IMR-90 (cell line): ENCODE results near the gene IL37. TPM values are rescaled to one million over a fixed set of nuclear protein-coding genes. Genes with fewer than 3 reads are reported as not detected.

Experiments
- ATAC-seq: fragments of 200-7000 bp; cut with Tn5 transposase; 2 replicates; pipeline ENCODE4 v1.9.1; 2020; ENCODE audit warnings: low read depth, mild to moderate bottlenecking, moderate library complexity
- BruUV-seq: library from RNA; stranded (reverse); fragments of 400-500 nt; replicated peaks from 2 replicates; lab custom pipeline; 2021; lab: Mats Ljungman, UMichigan
- CTCF ChIA-PET: fragments of 300-600 bp; formaldehyde crosslinking; extraction: SDS; loops from one replicate; lab custom pipeline; 2021; ENCODE audit warnings: antibody characterized with exemption; lab: Yijun Ruan, JAX
- POLR2A ChIA-PET: fragments of 300-600 bp; sonication (Branson Sonifier 250); formaldehyde crosslinking; loops from one replicate; lab custom pipeline; 2022; ENCODE audit warnings: antibody characterized with exemption; ENCODE audit not compliant: unreplicated experiment; lab: Charles Lee
- DNase-seq: peaks from one replicate; pipeline ENCODE4 v3.0.0; 2013
- H2AFZ ChIP-seq: replicated peaks from 2 replicates; pipeline ENCODE3; 2013; ENCODE audit warnings: low read length, mild to moderate bottlenecking; ENCODE audit not compliant: poor library complexity
- H2AK5ac ChIP-seq: 2 replicates; pipeline ENCODE4 v1.6.1; 2013; ENCODE audit warnings: low read depth, low read length, inconsistent platforms
- H2AK9ac ChIP-seq: replicated peaks from 2 replicates; pipeline ENCODE3; 2013; ENCODE audit warnings: mild to moderate bottlenecking, low read depth, low read length, moderate library complexity; ENCODE audit not compliant: poor library complexity
- H2BK120ac ChIP-seq: 2 replicates; pipeline ENCODE4 v1.6.1; 2013; ENCODE audit warnings: low read depth, low read length, inconsistent platforms
- H2BK15ac ChIP-seq: 3 replicates; pipeline ENCODE4 v1.6.1; 2013; ENCODE audit warnings: low read depth, low read length, inconsistent platforms
- H2BK20ac ChIP-seq: 2 replicates; pipeline ENCODE4 v1.6.1; 2013; ENCODE audit warnings: low read depth, mild to moderate bottlenecking, inconsistent platforms, low read length, moderate library complexity
- H2BK5ac ChIP-seq: 2 replicates; pipeline ENCODE4 v1.6.1; 2013; ENCODE audit warnings: mild to moderate bottlenecking, low read depth, low read length, inconsistent platforms; ENCODE audit not compliant: poor library complexity, severe bottlenecking
- H3K14ac ChIP-seq: replicated peaks from 2 replicates; pipeline ENCODE4 v1.6.1; 2013; ENCODE audit warnings: low read depth, low read length, inconsistent platforms
- H3K18ac ChIP-seq: 2 replicates; pipeline ENCODE4 v1.6.1; 2013; ENCODE audit warnings: low read depth, low read length, control low read depth
- H3K23ac ChIP-seq: 2 replicates; pipeline ENCODE4 v1.6.1; 2013; ENCODE audit warnings: low read depth, low read length, inconsistent platforms
- H3K27ac ChIP-seq: 2 replicates; pipeline ENCODE4 v1.5.1; 2013; ENCODE audit warnings: mild to moderate bottlenecking, control low read depth, low read length; ENCODE audit not compliant: insufficient read depth
- H3K27me3 ChIP-seq: 2 replicates; pipeline ENCODE4 v1.6.1; 2013; ENCODE audit warnings: low read length; ENCODE audit not compliant: control insufficient read depth, insufficient read depth
- H3K36me3 ChIP-seq: 2 replicates; pipeline ENCODE4 v1.6.1; 2013; ENCODE audit warnings: low read length, mixed read lengths; ENCODE audit not compliant: control insufficient read depth, insufficient read depth
- H3K4ac ChIP-seq: 2 replicates; pipeline ENCODE4 v1.6.1; 2013; ENCODE audit warnings: low read depth, low read length, inconsistent platforms
- H3K4me1 ChIP-seq: 2 replicates; pipeline ENCODE4 v1.6.1; 2013; ENCODE audit warnings: low read length, mixed read lengths; ENCODE audit not compliant: control insufficient read depth, insufficient read depth
- H3K4me2 ChIP-seq: 2 replicates; pipeline ENCODE4 v1.6.1; 2013; ENCODE audit warnings: low read depth, mild to moderate bottlenecking, control low read depth, low read length, moderate library complexity
- H3K4me3 ChIP-seq: 2 replicates; pipeline ENCODE4 v1.5.1; 2013; ENCODE audit warnings: low read depth, mild to moderate bottlenecking, control low read depth, low read length, moderate library complexity; ENCODE audit not compliant: insufficient read depth
- H3K56ac ChIP-seq: 2 replicates; pipeline ENCODE4 v1.6.1; 2013; ENCODE audit warnings: low read length, inconsistent platforms; ENCODE audit not compliant: insufficient read depth; ENCODE audit errors: extremely low read depth
- H3K79me1 ChIP-seq, 2 experiments: 2 replicates each; pipeline ENCODE4 v1.6.1; 2013; ENCODE audit warnings: low read length in 2 of 2, inconsistent platforms in 1 of 2, low read depth in 1 of 2
- H3K9ac ChIP-seq: 2 replicates; pipeline ENCODE4 v1.6.1; 2013; ENCODE audit warnings: low read depth, low read length, control low read depth
- H3K9me1 ChIP-seq: 2 replicates; pipeline ENCODE4 v1.6.1; 2013; ENCODE audit warnings: low read length, inconsistent platforms; ENCODE audit not compliant: insufficient read depth
- H3K9me3 ChIP-seq: 2 replicates; pipeline ENCODE4 v1.6.1; 2013; ENCODE audit warnings: low read length; ENCODE audit not compliant: control insufficient read depth, insufficient read depth
- H4K20me1 ChIP-seq: 2 replicates; pipeline ENCODE4 v1.6.1; 2013; ENCODE audit warnings: low read length, inconsistent platforms; ENCODE audit not compliant: insufficient read depth
- H4K5ac ChIP-seq: 2 replicates; pipeline ENCODE4 v1.6.1; 2013; ENCODE audit warnings: mild to moderate bottlenecking, low read depth, low read length, control low read depth
- H4K8ac ChIP-seq, 2 experiments: 2 replicates each; pipeline ENCODE4 v1.6.1; 2013; ENCODE audit warnings: low read depth in 2 of 2, low read length in 2 of 2, control low read depth in 1 of 2, inconsistent platforms in 1 of 2
- H4K91ac ChIP-seq: 2 replicates; pipeline ENCODE4 v1.6.1; 2013; ENCODE audit warnings: low read depth, low read length, inconsistent platforms; ENCODE audit not compliant: insufficient read depth
- BHLHE40 ChIP-seq: fragments of 150-350 bp; IDR thresholded peaks from 2 replicates; pipeline ENCODE4 v1.6.1; 2016; ENCODE audit warnings: mild to moderate bottlenecking, low read depth, low read length
- CEBPB ChIP-seq: IDR thresholded peaks from 2 replicates; pipeline ENCODE4 v1.6.1; 2012; ENCODE audit warnings: low read depth, low read length, improper control_type of control experiment
- CHD1 ChIP-seq: IDR thresholded peaks from 2 replicates; pipeline ENCODE4 v1.6.1; 2012; ENCODE audit warnings: low read depth, low read length, improper control_type of control experiment
- CTCF ChIP-seq: conservative IDR thresholded peaks from 2 replicates; pipeline ENCODE4 v1.5.1; 2012; ENCODE audit warnings: mild to moderate bottlenecking, low read depth, low read length, improper control_type of control experiment
- MAZ ChIP-seq: IDR thresholded peaks from 2 replicates; pipeline ENCODE4 v1.6.1; 2012; ENCODE audit warnings: low read depth, mild to moderate bottlenecking, low read length, improper control_type of control experiment, moderate library complexity, borderline replicate concordance
- MXI1 ChIP-seq: IDR thresholded peaks from 2 replicates; pipeline ENCODE4 v1.6.1; 2012; ENCODE audit warnings: low read depth, mild to moderate bottlenecking, low read length, moderate library complexity, borderline replicate concordance
- NFE2L2 ChIP-seq: fragments of 150-350 bp; IDR thresholded peaks from 2 replicates; pipeline ENCODE4 v1.6.1; 2016; ENCODE audit warnings: low read depth, mild to moderate bottlenecking, low read length
- POLR2A ChIP-seq: IDR thresholded peaks from 2 replicates; pipeline ENCODE4 v1.6.1; 2012; ENCODE audit warnings: mild to moderate bottlenecking, low read depth, low read length
- RAD21 ChIP-seq: IDR thresholded peaks from 2 replicates; pipeline ENCODE4 v1.6.1; 2012; ENCODE audit warnings: low read length, improper control_type of control experiment
- RCOR1 ChIP-seq: IDR thresholded peaks from 2 replicates; pipeline ENCODE4 v1.6.1; 2012; ENCODE audit warnings: mild to moderate bottlenecking, low read length, improper control_type of control experiment; ENCODE audit not compliant: insufficient replicate concordance
- RFX5 ChIP-seq: IDR thresholded peaks from 2 replicates; pipeline ENCODE4 v1.8.0; 2012; ENCODE audit warnings: low read depth, mild to moderate bottlenecking, low read length, moderate library complexity
- SMC3 ChIP-seq: fragments of 150-350 bp; IDR thresholded peaks from 2 replicates; pipeline ENCODE4 v1.6.1; 2016; ENCODE audit warnings: low read depth, mild to moderate bottlenecking, antibody characterized with exemption, low read length, moderate library complexity
- WGBS, 2 experiments: methylation state at CpG; one replicate each; pipeline versions ENCODE4 v1.1.5 to v1.1.7; 2013; ENCODE audit warnings: missing lambda C conversion rate in 2 of 2; ENCODE audit not compliant: insufficient read length in 1 of 2; ENCODE audit errors: extremely low coverage in 2 of 2; 5-methylcytosine and 5-hydroxymethylcytosine counted together
- dilution Hi-C: fragments of 300-500 bp; cut with HindIII; formaldehyde crosslinking; loops from one replicate; pipeline ENCODE4 v1.14.3; 2018; ENCODE audit warnings: low sequenced_read_pairs; ENCODE audit not compliant: unreplicated experiment
- in situ Hi-C: fragments of 300-500 bp; cut with MboI; formaldehyde crosslinking; loops from 3 replicates; pipeline ENCODE4 v1.14.3; 2019; ENCODE audit warnings: low sequenced_read_pairs, inconsistent platforms, mixed read lengths
- intact Hi-C: fragments of 100-400 bp; cut with micrococcal nuclease; formaldehyde crosslinking; loops from 2 replicates; pipeline ENCODE4 v1.10.0; 2022
- polyA plus RNA-seq, 3 experiments: library from polyadenylated mRNA; depleted of rRNA; stranded (reverse); fragments of >200 nt; gene quantifications; 2 replicates each; pipeline ENCODE4 v1.2.3, GENCODE V29; 2012; ENCODE audit warnings: low replicate concordance in 1 of 3
- total RNA-seq: library from RNA; depleted of rRNA; stranded (reverse); fragments of >200 nt; gene quantifications from 2 replicates; pipeline ENCODE4 v1.2.3, GENCODE V29; 2012

The IL37 gene
- total and polyA plus RNA-seq, 2 of the 4 experiments (the other 2 are of a cell fraction) = 0.15 TPM; not detected in 1

- WGBS, 2 experiments = 47% methylated on average over 7 of the region's 7 CpGs; no CpG with 5 or more reads in 1 of the 2 experiments
- BruUV-seq = no TSS peak
Measured at GRCh38 chr2:112915300-112916144, 4.6 kb downstream of the IL37 start.

More at GRCh38 chr2:112915300-112916144, 4.6 kb downstream of the IL37 start:
- ATAC-seq (no peak), DNase-seq (no peak)
- Histone ChIP-seq H3K4ac (no peak overlapping the region), H2BK5ac (no peak overlapping the region), H3K18ac (no peak overlapping the region), H3K23ac (no peak overlapping the region), H3K36me3 (no peaks in the 10 kb centered on the region), H3K79me1 (no peaks in the 10 kb centered on the region), H2AK9ac (no peak overlapping the region), H2AK5ac (no peak overlapping the region), H2BK15ac (no peak overlapping the region), H3K4me2 (no peak overlapping the region), H3K27me3 (peaks cover 31% of the 10 kb centered on the region), H3K4me3 (no peak overlapping the region), H3K14ac (no peak overlapping the region), H2BK120ac (no peak overlapping the region), H4K5ac (no peak overlapping the region), H3K56ac (no peak overlapping the region), H3K9me1 (no peaks in the 10 kb centered on the region; the same call in 1 of the 2 replicates), H2AFZ (no peak overlapping the region), H3K27ac (no peak overlapping the region), H4K20me1 (no peaks in the 10 kb centered on the region), H3K4me1 (no peaks in the 10 kb centered on the region), H3K9me3 (peaks cover 5% of the 10 kb centered on the region; the same call in 1 of the 2 replicates), H4K91ac (no peak overlapping the region), H2BK20ac (no peak overlapping the region), H4K8ac (no peak overlapping the region), H3K9ac (no peak overlapping the region)
- in situ Hi-C loops (no loop called here), intact Hi-C loops (no loop called here), dilution Hi-C loops (no loop called here)
- ChIA-PET CTCF (no interaction called here), POLR2A (no interaction called here)
- TF ChIP-seq POLR2A (no peak), SMC3 (no peak), RFX5 (no peak), RAD21 (no peak), NFE2L2 (no peak), CEBPB (no peak), CHD1 (no peak), RCOR1 (no peak), BHLHE40 (no peak), MXI1 (no peak), MAZ (no peak), CTCF (no peak)
